B cell (primary cell): ENCODE results near the gene MINDY2. TPM values are rescaled to one million over a fixed set of nuclear protein-coding genes. Genes with fewer than 3 reads are reported as not detected.
A peak's percentile ranks its signal among the peaks of the same experiment; 100 is the strongest.

ENCODE experiments used
- ATAC-seq: fragments of 200-7000 bp; cut with Tn5 transposase; one replicate; pipeline ENCODE4 v1.10.0; 2021; ENCODE audit warnings: low read depth, mild to moderate bottlenecking, moderate number of reproducible peaks, moderate library complexity
- CTCF ChIA-PET: fragments of 350-600 bp; sonication (Branson Sonifier 250); formaldehyde crosslinking; loops from one replicate; lab custom pipeline; 2021; ENCODE audit warnings: antibody characterized with exemption, inconsistent platforms; lab: Charles Lee
- POLR2A ChIA-PET: fragments of 350-600 bp; sonication (Branson Sonifier 250); formaldehyde crosslinking; loops from one replicate; lab custom pipeline; 2021; ENCODE audit warnings: antibody characterized with exemption; lab: Charles Lee
- DNase-seq: peaks from one replicate; pipeline ENCODE4 v3.0.0; 2013
- H2AFZ ChIP-seq: 2 replicates; pipeline ENCODE4 v1.6.1; 2012; ENCODE audit warnings: mild to moderate bottlenecking, low read depth, low read length; ENCODE audit not compliant: insufficient read depth, poor library complexity, severe bottlenecking
- H3K27ac ChIP-seq, 2 donors: 1 replicate in 1 of 2; 2 replicates in 1 of 2; pipeline ENCODE4 v1.5.1; 2012 to 2013; ENCODE audit warnings: low read length in 2 of 2, mild to moderate bottlenecking in 2 of 2, moderate library complexity in 1 of 2
- H3K27me3 ChIP-seq, 4 experiments: fragments of 200-600 bp in 1 of 4; sonication (generic) in 1 of 4; replicated peaks in 1 of 4; 1 replicate in 2 of 4; 2 replicates in 2 of 4; pipeline versions ENCODE4 v1.6.1 to v1.7.0; 2013 to 2016; ENCODE audit warnings: low read length in 3 of 4, mild to moderate bottlenecking in 2 of 4, mixed read lengths in 1 of 4, moderate library complexity in 1 of 4; ENCODE audit not compliant: insufficient read depth in 4 of 4, control insufficient read depth in 3 of 4; ENCODE audit errors: control extremely low read depth in 1 of 4
- H3K36me3 ChIP-seq, 2 experiments: replicated peaks in 1 of 2; 1 replicate in 1 of 2; 2 replicates in 1 of 2; pipeline versions ENCODE4 v1.6.1 to v1.7.1; 2013; ENCODE audit warnings: low read length in 1 of 2; ENCODE audit not compliant: insufficient read depth in 2 of 2, control insufficient read depth in 1 of 2; ENCODE audit errors: control extremely low read depth in 1 of 2, extremely low read depth in 1 of 2
- H3K4me1 ChIP-seq, 2 donors: fragments of 200-600 bp in 1 of 2; sonication (generic) in 1 of 2; 1 replicate in 1 of 2; 2 replicates in 1 of 2; pipeline versions ENCODE4 v1.5.1 to v1.6.1; 2013 to 2017; ENCODE audit warnings: low read length in 2 of 2; ENCODE audit not compliant: control insufficient read depth in 2 of 2, insufficient read depth in 2 of 2
- H3K4me2 ChIP-seq: replicated peaks from 2 replicates; pipeline ENCODE3; 2012; ENCODE audit warnings: mild to moderate bottlenecking, low read depth, low read length; ENCODE audit not compliant: poor library complexity, severe bottlenecking
- H3K4me3 ChIP-seq, 5 experiments: fragments of 200-600 bp in 1 of 5; sonication (generic) in 1 of 5; 1 replicate in 3 of 5; 2 replicates in 2 of 5; pipeline versions ENCODE4 v1.5.1 to v1.7.0; 2011 to 2016; ENCODE audit warnings: low read length in 4 of 5, mild to moderate bottlenecking in 4 of 5, low read depth in 2 of 5, control low read depth in 1 of 5, moderate library complexity in 1 of 5; ENCODE audit not compliant: insufficient read depth in 1 of 5; ENCODE audit errors: control extremely low read depth in 1 of 5, extremely low read depth in 1 of 5
- H3K79me2 ChIP-seq: fragments of 200-600 bp; sonication (generic); one replicate; pipeline ENCODE4 v1.6.0; 2016; ENCODE audit warnings: low read length; ENCODE audit not compliant: control insufficient read depth, insufficient read depth
- H3K9ac ChIP-seq: fragments of 200-600 bp; sonication (generic); 2 replicates; pipeline ENCODE4 v1.6.1; 2017; ENCODE audit warnings: mild to moderate bottlenecking, low read length, moderate library complexity
- H3K9me3 ChIP-seq, 3 donors: one replicate each; pipeline versions ENCODE4 v1.6.1 to v1.7.1; 2013; ENCODE audit warnings: low read length in 2 of 3; ENCODE audit not compliant: control insufficient read depth in 2 of 3, insufficient read depth in 1 of 3; ENCODE audit errors: control extremely low read depth in 1 of 3
- H4K20me1 ChIP-seq: 2 replicates; pipeline ENCODE4 v1.6.0; 2012; ENCODE audit warnings: mild to moderate bottlenecking, low read length; ENCODE audit not compliant: insufficient read depth, control insufficient read depth, poor library complexity, severe bottlenecking
- H3K27ac Mint-ChIP-seq: one replicate; pipeline ENCODE4 v1.8.0; 2021; ENCODE audit warnings: mixed read lengths
- H3K27me3 Mint-ChIP-seq: one replicate; pipeline ENCODE4 v1.8.0; 2021; ENCODE audit warnings: mixed read lengths
- H3K4me1 Mint-ChIP-seq: one replicate; pipeline ENCODE4 v1.8.0; 2021; ENCODE audit warnings: mixed read lengths
- H3K4me3 Mint-ChIP-seq: one replicate; pipeline ENCODE4 v1.8.0; 2021; ENCODE audit warnings: mixed read lengths
- H3K9me3 Mint-ChIP-seq: one replicate; pipeline ENCODE4 v1.8.0; 2022; ENCODE audit warnings: mixed read lengths; ENCODE audit not compliant: insufficient read depth
- EZH2 ChIP-seq: IDR thresholded peaks from 2 replicates; pipeline ENCODE4 v1.6.1; 2012; ENCODE audit warnings: borderline replicate concordance, low read depth, mild to moderate bottlenecking, moderate library complexity, low read length; ENCODE audit not compliant: insufficient read depth, poor library complexity, severe bottlenecking
- WGBS: methylation state at CpG from one replicate; pipeline ENCODE4 v1.1.5; 2013; ENCODE audit warnings: missing lambda C conversion rate; ENCODE audit not compliant: insufficient coverage; 5-methylcytosine and 5-hydroxymethylcytosine counted together
- intact Hi-C: fragments of 100-400 bp; cut with micrococcal nuclease; formaldehyde crosslinking; loops from one replicate; pipeline ENCODE4 v1.10.0; 2022
- polyA plus RNA-seq: library from polyadenylated mRNA; depleted of rRNA; stranded (reverse); fragments of >200 nt; gene quantifications from 2 replicates; pipeline ENCODE4 v1.2.3, GENCODE V29; 2012
- total RNA-seq, 2 donors: library from RNA; stranded (reverse); fragments of 120-200 nt in 1 of 2; gene quantifications; 1 replicate in 1 of 2; 2 replicates in 1 of 2; pipeline versions ENCODE4 v1.2.3 to v1.2.4, GENCODE V29; 2013 to 2022
- TF ChIP-seq, protein P1 (sequence below): fragments of 200-600 bp; IDR thresholded peaks from one replicate; pipeline ENCODE4 v1.8.0; 2022; ENCODE audit warnings: antibody characterized with exemption, mild to moderate bottlenecking

The MINDY2 gene
- total and polyA plus RNA-seq, 2 donors (not counting 1 experiment from before 2014, with no cell fraction given), result 2.3 to 16.6 TPM

DNA sequence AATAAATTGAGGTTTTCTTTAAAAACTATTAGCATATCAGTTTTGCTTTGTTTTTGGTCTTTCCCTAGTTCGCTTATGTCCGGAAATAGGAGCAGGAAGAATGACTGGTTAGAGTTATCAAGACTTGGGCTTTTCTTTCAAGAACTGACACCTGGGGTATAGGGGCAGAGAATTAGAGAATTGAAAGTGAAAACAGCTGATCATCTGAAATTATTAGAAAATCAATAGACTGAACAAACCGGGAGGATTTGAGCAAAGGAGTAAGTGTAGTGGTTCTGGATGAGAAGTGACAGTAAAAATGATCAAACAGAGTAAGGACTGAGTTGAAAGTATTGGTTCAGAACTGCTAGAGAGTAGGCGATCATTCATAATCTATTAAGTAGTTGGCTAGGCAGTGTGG lies 6.0 kb downstream of the MINDY2 start:
- Mint-ChIP-seq H3K4me1 (peaks cover 15% of the 10 kb centered on the region), H3K9me3 (no peaks in the 10 kb centered on the region), H3K27ac (peak overlapping the region; percentile 38), H3K4me3 (peak overlapping the region; percentile 44), H3K27me3 (no peaks in the 10 kb centered on the region)
- Histone ChIP-seq H3K9me3 (no peaks in the 10 kb centered on the region), H3K4me1 (peaks cover 26 to 29% of the 10 kb centered on the region in 2 donors), H3K9ac (peak overlapping the region; percentile 35), H3K4me2 (peak overlapping the region; percentile 47), H3K27ac (peak overlapping the region in 1 of 2 donors; percentile 49), H3K79me2 (peaks cover 75% of the 10 kb centered on the region), H3K27me3 (no peaks in the 10 kb centered on the region), H4K20me1 (no peaks in the 10 kb centered on the region), H3K4me3 (peak overlapping the region in 1 of 5 experiments; percentile 26), H2AFZ (no peak overlapping the region), H3K36me3 (no peaks in the 10 kb centered on the region)
- TF ChIP-seq, protein P1, sequence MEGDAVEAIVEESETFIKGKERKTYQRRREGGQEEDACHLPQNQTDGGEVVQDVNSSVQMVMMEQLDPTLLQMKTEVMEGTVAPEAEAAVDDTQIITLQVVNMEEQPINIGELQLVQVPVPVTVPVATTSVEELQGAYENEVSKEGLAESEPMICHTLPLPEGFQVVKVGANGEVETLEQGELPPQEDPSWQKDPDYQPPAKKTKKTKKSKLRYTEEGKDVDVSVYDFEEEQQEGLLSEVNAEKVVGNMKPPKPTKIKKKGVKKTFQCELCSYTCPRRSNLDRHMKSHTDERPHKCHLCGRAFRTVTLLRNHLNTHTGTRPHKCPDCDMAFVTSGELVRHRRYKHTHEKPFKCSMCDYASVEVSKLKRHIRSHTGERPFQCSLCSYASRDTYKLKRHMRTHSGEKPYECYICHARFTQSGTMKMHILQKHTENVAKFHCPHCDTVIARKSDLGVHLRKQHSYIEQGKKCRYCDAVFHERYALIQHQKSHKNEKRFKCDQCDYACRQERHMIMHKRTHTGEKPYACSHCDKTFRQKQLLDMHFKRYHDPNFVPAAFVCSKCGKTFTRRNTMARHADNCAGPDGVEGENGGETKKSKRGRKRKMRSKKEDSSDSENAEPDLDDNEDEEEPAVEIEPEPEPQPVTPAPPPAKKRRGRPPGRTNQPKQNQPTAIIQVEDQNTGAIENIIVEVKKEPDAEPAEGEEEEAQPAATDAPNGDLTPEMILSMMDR, result no peak
- ChIA-PET CTCF (no interaction called here), POLR2A (no interaction called here)
- 0% methylated on average over 1 of the region's 4 CpGs for WGBS
- ATAC-seq (no peak), DNase-seq (peak; percentile 21)
- intact Hi-C loops, result loop anchor here (10.0 kb wide), 2 partner anchors 328 to 1618 kb away; partner anchors contain the start of genes ANXA2 and CCNB2

DNA sequence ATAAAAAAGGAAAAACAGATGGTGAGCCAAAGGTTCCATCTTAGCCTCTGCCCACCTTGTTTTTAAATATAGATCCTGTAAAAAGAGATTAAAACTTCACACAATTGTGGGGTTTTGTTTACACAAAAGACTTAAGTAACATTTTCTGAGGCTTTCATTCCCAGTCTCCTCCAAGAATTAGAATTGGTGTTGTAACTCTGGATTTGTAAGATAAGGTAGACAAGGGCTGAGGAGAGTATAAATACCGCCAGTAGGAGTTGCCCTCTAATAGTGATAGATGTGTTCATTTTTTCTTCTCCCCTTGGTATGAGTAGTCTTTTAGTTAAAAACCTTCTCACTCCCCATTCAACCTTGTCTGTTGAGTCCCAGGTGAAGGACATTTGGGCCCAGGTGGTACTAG lies 8.5 kb downstream of the MINDY2 start:
- Histone ChIP-seq H3K9ac (no peak overlapping the region), H3K4me1 (peaks cover 9 to 10% of the 10 kb centered on the region in 2 donors), H3K27ac (no peak overlapping the region), H2AFZ (no peak overlapping the region), H3K36me3 (no peaks in the 10 kb centered on the region), H3K4me2 (no peak overlapping the region), H4K20me1 (no peaks in the 10 kb centered on the region), H3K4me3 (no peak overlapping the region), H3K9me3 (no peaks in the 10 kb centered on the region), H3K27me3 (no peaks in the 10 kb centered on the region), H3K79me2 (peaks cover 56% of the 10 kb centered on the region)
- no peak overlapping the region for H3K27ac Mint-ChIP-seq
- no CpG with 5 or more reads among the region's 1 CpG for WGBS
- TF ChIP-seq, protein P1, result no peak
- no peak for TF ChIP-seq EZH2
- no peak overlapping the region for H3K4me3 Mint-ChIP-seq
- ChIA-PET POLR2A (interaction anchor here (0.7 kb wide), 1 partner anchor 1033 kb away, joined by 4 read pairs; no protein-coding TSS in a partner anchor), CTCF (no interaction called here)
- H3K9me3 Mint-ChIP-seq, result no peaks in the 10 kb centered on the region
- ATAC-seq (no peak), DNase-seq (no peak)
- H3K27me3 Mint-ChIP-seq, result no peaks in the 10 kb centered on the region
- H3K4me1 Mint-ChIP-seq, result peaks cover 11% of the 10 kb centered on the region
- intact Hi-C loops, result loop anchor here (10.0 kb wide), 2 partner anchors 325 to 1615 kb away; partner anchors contain the start of genes ANXA2 and CCNB2
